ENCODE results near the gene CLEC5A.

CLEC5A gene

DNA sequence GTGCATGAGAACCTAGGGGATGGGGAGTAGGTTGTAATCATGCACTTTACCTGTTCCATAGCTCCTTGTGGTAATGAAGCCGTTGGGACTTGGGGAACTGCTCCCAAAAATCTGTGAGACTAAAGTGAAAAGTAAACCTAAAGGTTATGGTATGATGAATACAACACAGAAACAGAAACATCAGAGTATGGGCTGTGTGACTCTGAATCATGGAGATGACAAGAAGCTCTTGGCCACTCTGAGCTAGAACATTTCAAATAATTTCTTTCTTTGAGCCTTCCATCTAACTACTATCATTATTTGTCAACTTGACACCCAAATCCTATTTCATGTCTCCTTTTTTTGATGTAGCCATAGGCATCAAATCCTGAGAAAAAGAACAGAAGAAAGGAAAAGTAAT, 2.9 kb downstream of the CLEC5A start:
- DNase-seq = no peak
- no peak overlapping the region for H3K4me3 ChIP-seq (ENCODE audit: low read depth, low read length)
- H3K27me3 ChIP-seq (ENCODE audit: insufficient read depth, low read depth, severe bottlenecking) = no peaks in the 10 kb centered on the region
- TF ChIP-seq, protein P1, sequence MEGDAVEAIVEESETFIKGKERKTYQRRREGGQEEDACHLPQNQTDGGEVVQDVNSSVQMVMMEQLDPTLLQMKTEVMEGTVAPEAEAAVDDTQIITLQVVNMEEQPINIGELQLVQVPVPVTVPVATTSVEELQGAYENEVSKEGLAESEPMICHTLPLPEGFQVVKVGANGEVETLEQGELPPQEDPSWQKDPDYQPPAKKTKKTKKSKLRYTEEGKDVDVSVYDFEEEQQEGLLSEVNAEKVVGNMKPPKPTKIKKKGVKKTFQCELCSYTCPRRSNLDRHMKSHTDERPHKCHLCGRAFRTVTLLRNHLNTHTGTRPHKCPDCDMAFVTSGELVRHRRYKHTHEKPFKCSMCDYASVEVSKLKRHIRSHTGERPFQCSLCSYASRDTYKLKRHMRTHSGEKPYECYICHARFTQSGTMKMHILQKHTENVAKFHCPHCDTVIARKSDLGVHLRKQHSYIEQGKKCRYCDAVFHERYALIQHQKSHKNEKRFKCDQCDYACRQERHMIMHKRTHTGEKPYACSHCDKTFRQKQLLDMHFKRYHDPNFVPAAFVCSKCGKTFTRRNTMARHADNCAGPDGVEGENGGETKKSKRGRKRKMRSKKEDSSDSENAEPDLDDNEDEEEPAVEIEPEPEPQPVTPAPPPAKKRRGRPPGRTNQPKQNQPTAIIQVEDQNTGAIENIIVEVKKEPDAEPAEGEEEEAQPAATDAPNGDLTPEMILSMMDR (IDR thresholded peaks at IDR 0.05; ENCODE audit: low read depth, low read length) = no peak
- H3K9me3 ChIP-seq (ENCODE audit: severe bottlenecking) = peaks cover 2% of the 10 kb centered on the region
- no peaks in the 10 kb centered on the region for H3K36me3 ChIP-seq
- no peak overlapping the region for H3K27ac ChIP-seq

DNA sequence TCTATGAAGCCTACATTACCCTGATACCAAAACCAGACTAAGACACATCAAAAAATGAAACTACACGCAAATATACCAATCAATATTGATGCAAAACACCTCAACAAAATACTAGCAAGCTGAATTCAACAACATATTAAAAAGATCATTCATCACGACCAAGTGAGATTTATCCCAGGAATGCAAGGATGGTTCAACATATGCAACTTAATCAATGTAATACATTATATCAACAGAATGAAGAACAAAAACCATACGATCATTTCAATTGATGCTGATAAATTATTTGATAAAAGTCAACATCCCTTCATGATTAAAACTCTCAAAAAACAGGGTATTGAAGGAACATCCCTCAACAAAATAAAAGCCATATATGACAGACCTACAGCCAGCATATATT, 5.7 kb downstream of the CLEC5A start:
- no peak for DNase-seq
- no peak overlapping the region for H3K27ac ChIP-seq
- peaks cover 2% of the 10 kb centered on the region for H3K9me3 ChIP-seq (ENCODE audit: severe bottlenecking)
- H3K27me3 ChIP-seq (ENCODE audit: insufficient read depth, low read depth, severe bottlenecking) = no peaks in the 10 kb centered on the region
- TF ChIP-seq, protein P1 (IDR thresholded peaks at IDR 0.05; ENCODE audit: low read depth, low read length) = no peak
- no peaks in the 10 kb centered on the region for H3K36me3 ChIP-seq
- no peak overlapping the region for H3K4me3 ChIP-seq (ENCODE audit: low read depth, low read length)

DNA sequence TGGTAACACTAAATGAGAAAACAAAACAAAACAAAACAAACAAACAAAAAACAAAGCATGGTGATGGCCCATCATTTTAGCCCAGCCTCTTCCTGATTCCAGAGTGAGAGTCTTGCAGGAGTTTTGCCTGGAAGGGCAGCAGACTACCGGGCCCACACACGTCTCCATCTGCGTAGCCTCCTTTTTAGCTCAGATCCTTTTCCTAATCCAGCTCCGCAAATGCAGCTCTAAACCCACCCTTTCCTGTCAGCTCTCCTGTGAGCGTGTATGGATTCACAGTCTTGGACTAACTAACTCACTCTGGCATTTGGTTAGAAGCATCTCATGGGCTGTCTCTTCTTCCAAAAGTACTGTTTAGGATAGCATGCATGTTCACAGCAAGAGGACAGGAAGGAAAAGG, 16.6 kb downstream of the CLEC5A start:
- Histone ChIP-seq H3K36me3 (no peaks in the 10 kb centered on the region), H3K27me3 (ENCODE audit: insufficient read depth, low read depth, severe bottlenecking) (no peaks in the 10 kb centered on the region), H3K9me3 (ENCODE audit: severe bottlenecking) (no peaks in the 10 kb centered on the region), H3K4me3 (ENCODE audit: low read depth, low read length) (no peak overlapping the region), H3K27ac (no peak overlapping the region)
- no peak for DNase-seq
- TF ChIP-seq, protein P1 (IDR thresholded peaks at IDR 0.05; ENCODE audit: low read depth, low read length) = no peak

DNA sequence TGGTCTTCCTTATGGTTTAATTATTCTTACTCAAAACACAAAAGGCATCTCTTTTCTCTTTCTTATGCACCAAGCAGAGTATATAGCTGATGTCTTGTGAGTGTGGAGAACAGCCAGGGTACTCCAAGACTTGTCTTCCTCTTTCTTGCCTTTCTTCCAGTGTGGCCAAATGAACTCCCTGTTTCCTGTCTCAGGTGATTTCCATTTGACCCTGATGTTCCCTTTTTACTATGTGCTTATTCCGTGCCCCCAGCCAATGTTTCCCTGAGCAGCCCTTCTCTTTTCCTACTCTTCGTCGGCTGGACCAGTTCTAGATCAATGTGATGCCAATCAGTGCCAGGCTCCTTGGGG, 18.0 kb downstream of the CLEC5A start:
- H3K27ac ChIP-seq = no peak overlapping the region
- H3K9me3 ChIP-seq (ENCODE audit: severe bottlenecking) = no peaks in the 10 kb centered on the region
- no peak for DNase-seq
- H3K27me3 ChIP-seq (ENCODE audit: insufficient read depth, low read depth, severe bottlenecking) = no peaks in the 10 kb centered on the region
- H3K36me3 ChIP-seq = no peaks in the 10 kb centered on the region
- H3K4me3 ChIP-seq (ENCODE audit: low read depth, low read length) = no peak overlapping the region
- TF ChIP-seq, protein P1 (IDR thresholded peaks at IDR 0.05; ENCODE audit: low read depth, low read length) = no peak

DNA sequence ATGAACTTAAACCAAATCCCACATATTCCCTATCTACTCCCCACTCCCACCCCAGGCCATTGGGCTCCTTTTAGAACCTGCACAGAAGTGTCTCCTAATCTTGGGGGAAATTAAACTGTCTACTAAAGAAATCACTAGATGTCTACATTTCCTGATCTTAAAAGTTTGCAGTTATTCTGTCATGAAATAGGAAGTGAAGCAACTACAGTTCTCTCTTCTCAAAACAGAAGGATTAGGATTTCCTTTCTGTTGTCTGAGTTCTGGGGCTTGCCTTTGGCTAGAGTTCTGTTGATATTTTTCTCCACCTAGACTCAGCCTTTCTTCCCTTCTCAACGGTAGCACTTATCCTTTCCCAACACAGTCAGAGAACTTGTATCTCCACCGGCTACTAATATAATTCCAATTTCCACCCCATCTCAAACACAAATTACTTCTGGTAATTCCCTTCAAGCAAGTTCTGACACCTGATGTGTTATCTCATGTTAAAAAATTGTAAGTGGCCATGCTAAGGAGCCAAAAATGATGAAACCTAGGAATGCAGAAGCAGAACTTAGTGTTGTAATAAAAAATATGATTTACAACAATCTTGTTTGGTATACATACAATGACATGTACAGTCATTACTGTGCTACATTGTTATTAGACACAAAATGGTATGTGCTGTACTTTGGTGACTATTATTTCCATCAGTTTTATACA, 18.5 kb downstream of the CLEC5A start:
- H3K4me3 ChIP-seq (ENCODE audit: low read depth, low read length) = no peak overlapping the region
- no peak overlapping the region for H3K27ac ChIP-seq
- TF ChIP-seq, protein P1 (IDR thresholded peaks at IDR 0.05; ENCODE audit: low read depth, low read length) = no peak
- H3K9me3 ChIP-seq (ENCODE audit: severe bottlenecking) = no peaks in the 10 kb centered on the region
- no peaks in the 10 kb centered on the region for H3K27me3 ChIP-seq (ENCODE audit: insufficient read depth, low read depth, severe bottlenecking)
- no peak for DNase-seq
- no peaks in the 10 kb centered on the region for H3K36me3 ChIP-seq

DNA sequence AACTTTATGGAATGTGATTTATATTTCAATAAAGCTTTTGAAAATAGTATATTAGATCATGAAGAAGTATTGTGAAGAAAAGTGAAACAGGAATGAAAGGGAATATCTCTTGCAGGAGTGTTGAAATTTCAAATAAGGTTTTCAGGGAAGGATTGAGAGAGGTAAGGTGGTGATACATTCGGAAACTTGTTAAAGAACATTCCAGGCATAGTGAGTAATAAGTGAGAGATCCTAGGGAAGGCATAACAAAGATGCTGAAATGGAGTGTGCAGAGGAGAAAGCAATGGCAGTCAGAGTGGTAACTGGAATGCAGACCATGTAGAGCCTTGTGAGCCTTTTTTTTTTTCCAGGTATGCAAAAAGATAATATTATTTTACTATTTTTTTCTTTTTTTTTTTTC, 26.5 kb downstream of the CLEC5A start:
- TF ChIP-seq, protein P1 (IDR thresholded peaks at IDR 0.05; ENCODE audit: low read depth, low read length) = no peak

More for the DNA sequence above, 26.5 kb downstream of the CLEC5A start:
- Histone ChIP-seq H3K4me3 (ENCODE audit: low read depth, low read length) (no peak overlapping the region), H3K27ac (no peak overlapping the region), H3K36me3 (no peaks in the 10 kb centered on the region), H3K9me3 (ENCODE audit: severe bottlenecking) (no peaks in the 10 kb centered on the region), H3K27me3 (ENCODE audit: insufficient read depth, low read depth, severe bottlenecking) (no peaks in the 10 kb centered on the region)
- no peak for DNase-seq

All from WERI-Rb-1 (cell line).